Stimulated activated CD4-positive, alpha-beta T cell treated with anti-CD3 and anti-CD28 coated beads, Interleukin-1b, Interleukin-23, amount 100 ng/mL, for 24 hours (primary cell): Measurements from ENCODE around the gene TRIP12.
"Not testable (repeated sequence)": the region's sequence is repeated elsewhere in the genome, so short reads cannot be mapped to it uniquely, and the experiment has no call there.

Source experiments
- DNase-seq, 4 experiments: peaks; one replicate each; pipeline ENCODE4 v3.0.0-alpha.2; 2020; ENCODE audit warnings: low read depth in 4 of 4, low spot score in 1 of 4

Gene TRIP12

DNA sequence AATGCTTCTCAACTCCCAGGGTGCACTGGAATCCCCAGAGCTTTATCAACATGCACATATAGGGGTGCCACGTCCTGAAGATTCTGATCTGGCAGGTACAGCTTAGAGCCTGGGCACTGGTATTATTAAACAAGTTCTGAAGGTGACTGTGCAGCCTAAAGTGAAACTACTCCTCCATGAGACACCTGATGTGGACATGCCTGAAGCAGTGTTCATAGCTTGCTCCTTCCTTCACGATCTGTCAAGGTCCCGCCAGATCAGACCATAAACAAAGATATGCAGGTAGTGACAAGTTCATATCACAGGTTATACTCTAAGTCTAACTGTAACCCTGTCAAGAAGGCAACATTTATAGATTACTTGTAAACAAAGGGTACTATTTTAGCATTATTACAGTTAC, 142.2 kb downstream of the TRIP12 start:
- no peak for DNase-seq

DNA sequence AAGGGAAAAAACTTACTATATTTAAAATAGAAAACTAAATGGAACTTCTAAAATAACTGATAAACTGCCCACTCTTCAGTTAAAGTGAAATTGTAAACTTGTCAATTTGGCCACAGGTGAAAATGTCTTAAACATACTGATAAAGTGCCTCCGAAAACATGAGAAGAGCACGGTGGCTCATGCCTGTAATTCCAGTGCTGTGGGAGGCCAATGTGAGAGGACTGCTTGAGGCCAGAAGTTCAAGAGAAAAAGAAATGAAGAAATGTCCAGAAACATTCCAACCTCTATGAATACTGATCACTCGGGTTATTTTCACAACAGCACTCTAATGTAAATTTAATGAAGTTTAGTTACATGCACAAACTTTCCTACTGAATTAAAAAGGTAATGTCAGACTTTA, 144.1 kb downstream of the TRIP12 start:
- no peak for DNase-seq

DNA sequence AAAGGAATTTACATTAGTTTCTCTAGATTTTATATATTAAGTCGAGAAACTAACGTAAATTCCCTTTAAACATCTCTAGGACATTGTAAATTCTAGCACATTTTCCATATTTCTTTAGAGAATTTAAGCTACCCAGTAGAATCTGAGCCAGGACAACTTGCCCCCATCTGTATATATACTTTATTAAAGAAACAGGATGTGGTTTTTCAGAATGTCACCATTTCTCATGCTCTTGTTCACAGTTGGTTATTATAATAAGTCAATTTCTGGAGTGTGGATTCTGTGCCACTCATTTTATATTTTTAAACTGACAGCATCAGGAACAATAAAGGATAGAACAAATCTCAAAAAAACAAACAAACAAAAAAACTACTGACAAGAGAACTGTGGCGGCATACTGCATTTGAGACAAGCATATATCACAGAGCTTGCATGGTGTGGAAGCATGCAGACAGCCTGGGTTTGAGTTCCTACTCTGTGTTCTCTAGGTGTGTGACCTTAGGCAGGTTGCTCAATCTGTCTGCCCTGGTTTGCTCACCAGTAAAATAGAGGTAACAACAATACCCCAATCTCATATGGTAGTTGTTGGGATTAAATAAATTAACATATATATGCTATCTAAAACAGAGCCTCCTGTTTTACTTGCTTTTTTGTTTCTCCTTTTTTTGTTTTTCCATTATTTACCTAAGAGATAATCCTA, 146.0 kb downstream of the TRIP12 start:
- DNase-seq, result no peak

DNA sequence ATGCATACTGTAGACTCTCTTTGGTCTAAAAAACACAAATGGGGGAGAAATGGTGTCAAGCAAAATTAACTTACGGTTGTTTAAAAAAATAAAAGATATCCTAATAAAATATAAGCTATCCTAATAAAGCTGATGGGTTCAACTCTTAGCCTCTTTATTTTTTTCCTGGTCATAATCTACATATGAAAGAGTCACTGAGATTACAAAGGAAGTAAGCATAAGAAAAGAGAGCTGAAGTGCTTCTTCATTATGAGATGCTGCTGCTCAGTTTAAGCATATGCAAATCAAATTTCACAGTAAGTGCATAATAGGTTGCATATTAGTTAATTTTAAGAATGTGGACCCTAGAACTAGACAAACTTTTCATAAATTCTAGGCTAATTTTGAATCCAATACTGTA, 147.6 kb downstream of the TRIP12 start:
- no peak for DNase-seq

DNA sequence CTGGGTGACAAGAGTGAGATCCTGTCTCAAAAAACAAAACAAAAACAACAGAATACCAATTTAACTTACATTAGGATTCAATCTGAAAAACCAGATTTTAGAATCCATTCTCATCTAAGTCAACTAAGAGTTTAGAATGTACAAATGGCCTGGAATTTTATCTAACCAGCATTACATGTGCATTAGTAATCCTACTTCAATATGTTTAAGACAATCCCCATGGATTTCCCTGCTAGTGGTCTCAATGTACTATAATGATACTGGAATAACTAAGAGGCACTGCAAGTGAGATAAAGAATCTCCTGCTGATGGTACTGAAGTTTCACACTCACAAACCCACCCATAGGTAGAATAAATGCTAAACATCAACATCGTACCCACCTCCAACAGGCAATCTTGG, 153.6 kb downstream of the TRIP12 start:
- no peak for DNase-seq

DNA sequence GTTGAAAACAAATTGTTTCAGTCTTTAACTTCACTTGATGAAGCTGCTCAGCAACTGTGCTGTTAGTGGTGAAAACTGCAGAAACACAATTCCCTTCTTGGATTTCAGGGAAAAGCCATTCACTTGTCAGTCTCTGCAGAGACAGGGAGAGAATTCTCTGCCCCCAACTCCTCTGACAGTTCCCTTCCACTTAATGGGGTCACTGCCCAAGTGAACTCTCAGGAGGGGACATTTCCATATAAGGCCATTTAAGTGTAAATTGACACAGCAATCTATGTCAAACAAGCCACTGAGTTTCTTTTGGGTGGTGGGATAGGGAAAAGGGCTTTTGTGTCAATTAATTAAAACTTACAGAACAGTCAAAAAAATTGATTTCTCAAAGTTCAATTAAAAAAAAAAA, 156.1 kb downstream of the TRIP12 start:
- DNase-seq, result no peak

DNA sequence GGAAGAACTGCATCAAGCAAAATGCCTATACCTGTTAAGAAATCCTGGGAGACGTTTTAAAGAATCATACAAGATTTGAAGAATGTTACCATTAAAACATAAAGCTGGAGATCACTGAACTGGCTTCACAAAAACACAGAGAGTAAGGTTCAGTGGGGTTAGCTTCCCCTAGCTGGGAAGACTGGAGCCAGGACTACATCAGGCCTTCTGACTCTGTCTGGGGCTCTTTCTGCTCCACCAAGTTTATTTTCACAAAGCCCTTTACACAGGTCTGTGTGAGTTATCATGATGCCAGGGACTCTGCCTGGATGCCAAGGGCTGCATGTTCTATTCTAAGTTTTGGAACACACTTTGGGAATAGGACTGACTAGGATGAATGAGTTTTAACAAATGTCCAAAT, 160.1 kb downstream of the TRIP12 start:
- no peak for DNase-seq

DNA sequence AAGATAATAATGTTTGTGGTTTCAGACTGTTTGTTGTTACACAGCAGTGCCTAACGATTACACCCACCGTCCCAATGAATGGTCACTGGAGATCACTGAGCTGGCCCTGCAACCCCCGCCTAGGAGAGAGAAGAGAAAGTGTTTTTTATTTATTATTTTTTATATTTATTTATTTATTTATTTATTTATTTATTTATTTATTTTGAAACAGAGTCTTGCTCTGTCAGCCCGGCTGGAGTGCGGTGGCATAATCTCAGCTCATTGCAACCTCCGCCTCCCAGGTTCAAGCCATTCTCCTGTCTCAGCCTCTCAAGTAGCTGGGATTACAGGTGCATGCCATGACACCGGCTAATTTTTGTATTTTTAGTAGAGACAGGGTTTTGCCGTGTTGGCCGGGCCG, 164.3 kb downstream of the TRIP12 start:
- DNase-seq, result not testable (repeated sequence)

DNA sequence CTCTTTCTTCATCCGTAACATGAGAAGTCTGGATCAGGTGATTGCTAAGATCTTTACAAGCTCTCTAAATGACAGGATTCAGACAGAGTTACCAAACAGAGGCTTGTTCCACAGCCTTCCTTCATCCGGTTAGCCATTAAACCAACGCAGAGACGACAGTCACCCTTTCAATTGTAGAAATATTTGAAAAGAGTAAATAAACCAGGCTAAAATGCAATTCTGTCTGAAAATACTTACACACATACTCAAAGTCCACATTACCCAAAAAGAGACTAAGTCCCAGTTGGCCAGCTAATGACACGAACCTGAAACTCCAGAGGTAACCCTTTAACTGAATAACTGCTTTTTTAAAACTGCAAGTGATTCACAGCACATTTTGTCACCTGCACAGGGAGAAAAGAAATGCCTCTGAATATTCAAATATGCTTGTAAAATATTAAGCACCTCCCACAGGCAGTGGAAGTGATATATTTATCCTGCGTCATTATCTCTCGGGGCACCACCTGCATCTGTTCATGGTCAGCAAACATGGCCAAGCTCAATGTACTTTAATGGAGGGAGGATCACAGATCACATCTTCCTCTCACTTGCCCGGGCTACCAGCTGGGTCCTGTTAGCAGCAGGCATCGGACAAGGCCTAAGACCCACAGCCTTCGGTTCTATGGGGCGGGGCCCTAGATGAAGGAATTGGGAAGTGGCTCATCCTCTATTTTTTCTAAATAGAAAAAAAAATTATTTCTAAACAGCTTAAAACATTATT, 168.7 kb downstream of the TRIP12 start:
- DNase-seq, result no peak

DNA sequence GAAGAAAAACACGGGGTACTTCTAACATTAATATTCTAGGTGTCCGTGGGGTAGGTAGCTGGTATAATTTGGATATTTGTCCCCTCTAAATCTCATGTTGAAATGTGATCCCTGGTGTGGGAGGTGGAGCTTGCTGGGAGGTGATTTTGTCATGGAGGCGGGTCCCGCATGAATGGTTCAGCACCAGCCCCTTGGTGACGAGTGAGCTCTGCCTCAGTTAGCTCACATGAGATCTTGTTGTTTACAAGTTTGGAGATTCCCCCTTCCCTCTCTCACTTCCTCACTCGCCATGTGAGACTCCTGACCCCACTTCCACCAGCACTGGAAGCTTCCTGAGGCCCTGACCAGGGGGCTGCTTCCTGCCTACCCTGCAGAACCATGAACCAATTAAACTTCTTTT, 172.0 kb downstream of the TRIP12 start:
- DNase-seq, result no peak

DNA sequence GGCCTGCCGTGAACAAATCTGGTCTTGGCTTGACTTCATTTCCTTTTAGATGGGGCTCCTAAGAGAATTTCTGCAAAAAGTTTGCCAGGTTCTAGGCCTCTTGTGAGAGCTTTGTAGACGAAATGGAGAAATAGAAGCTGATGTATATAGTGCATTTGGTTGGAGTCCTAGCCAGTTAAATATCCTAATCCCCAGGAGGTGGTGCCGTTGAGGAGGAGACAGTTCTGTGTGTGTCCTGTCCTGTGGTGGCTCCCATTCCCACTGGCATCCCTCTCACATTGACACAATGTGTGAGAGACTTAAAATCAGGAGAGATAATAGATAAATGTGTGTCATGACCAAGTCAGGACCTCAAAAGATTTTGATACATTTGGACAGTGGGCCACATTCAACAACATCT, 172.9 kb downstream of the TRIP12 start:
- DNase-seq, result no peak

DNA sequence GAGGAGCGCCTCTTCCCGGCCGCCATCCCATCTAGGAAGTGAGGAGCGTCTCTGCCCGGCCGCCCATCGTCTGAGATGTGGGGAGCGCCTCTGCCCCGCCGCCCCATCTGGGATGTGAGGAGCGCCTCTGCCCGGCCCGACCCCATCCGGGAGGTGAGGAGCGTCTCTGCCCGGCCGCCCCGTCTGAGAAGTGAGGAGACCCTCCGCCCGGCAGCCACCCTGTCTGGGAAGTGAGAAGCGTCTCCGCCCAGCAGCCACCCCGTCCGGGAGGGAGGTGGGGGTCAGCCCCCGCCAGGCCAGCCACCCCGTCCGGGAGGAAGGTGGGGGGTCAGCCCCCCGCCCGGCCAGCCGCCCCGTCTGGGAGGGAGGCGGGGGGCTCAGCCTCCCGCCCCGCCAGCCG, 179.1 kb downstream of the TRIP12 start:
- not testable (repeated sequence) for DNase-seq

DNA sequence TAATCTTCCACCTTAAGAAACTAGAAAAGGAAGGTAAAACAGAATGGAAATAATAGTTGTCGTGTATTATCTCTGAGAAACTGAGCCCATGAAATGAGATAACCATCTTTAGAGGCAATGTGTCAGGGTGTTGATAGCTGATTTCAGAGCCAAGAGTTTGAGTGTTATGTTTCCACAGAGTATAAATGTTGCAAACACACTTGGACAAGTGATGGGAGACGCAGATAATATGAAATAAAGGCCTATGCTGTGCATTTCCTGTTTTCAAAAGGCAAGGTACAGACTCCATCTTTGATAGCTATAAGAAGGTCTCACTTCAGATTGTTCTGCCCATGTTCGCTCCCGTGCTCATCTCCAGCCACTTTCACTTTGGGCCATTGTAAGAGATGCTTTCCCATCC, 181.5 kb downstream of the TRIP12 start:
- DNase-seq, result no peak

DNA sequence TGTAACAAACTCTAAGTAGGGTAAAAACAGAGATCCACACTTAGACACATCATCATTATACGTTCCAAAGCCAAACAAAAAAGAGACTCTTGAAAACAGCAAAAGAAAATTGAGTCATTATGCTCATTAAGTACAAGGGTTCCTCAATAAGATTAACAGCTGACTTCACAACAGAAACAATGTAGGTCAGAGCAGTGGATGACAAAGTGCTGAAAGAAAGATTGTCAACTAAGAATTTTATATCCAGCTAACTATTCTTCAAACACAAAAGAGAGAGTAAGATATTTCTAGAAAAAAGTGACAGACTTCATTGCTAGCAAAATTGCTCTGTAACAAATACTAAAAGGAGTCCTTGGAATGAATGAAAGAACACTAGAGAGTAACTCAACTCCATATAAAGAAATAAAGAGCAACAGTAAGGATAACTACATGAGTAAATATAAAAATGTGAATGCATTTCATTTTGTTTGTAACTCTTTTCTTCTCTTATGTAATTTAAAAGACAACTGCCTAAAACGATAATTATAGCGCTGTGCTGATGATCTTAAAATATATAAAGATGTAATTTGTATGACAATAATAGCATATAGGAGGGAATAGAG, 183.7 kb downstream of the TRIP12 start:
- no peak for DNase-seq

DNA sequence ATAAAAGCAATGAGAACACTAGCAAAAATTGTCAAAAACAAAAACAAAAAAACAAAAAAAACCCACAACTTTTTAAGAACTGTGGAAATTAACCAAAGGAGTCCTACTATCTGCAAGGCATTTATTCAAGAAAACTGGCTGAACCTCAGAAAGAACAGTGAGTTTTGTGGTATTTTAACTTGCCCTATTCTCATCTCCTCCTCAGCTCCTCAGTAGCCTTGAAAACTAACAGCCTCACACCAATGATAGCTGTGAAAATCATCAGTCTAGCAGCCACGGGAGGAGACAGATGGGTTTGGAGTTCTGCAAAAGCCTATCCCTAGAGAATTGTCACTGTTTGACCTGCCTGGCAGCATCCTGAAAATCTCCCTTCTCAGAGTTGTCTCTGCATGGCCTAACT, 187.4 kb downstream of the TRIP12 start:
- no peak for DNase-seq

DNA sequence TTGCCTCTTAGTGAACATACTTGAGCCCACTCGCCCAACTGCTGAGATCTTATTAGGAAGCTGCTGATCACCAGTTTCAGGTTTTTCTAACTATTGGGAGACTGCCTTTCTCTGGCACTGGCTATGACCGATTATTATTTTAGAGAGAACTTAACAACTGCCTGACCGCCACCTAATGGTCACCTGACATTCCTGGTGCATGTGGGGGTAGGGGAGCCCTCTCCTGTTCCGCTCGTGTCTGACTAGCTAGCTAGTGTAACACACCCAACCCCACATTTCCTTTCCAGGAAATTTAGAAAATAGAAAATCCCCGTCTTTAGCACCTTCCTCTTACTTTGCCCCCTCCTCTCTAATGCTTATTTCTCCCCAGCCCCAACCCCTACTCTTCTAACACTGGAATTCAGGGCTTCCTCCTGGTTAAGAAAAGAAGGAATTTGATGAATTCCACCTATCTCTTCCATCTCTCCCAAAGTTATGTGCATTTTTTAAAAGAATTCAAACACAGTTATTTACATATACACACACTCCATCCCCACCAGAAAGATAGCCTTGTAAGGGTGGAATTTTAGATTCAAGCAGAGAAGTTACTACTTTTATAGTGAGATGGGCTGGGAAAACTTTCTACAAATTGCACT, 188.1 kb downstream of the TRIP12 start:
- no peak for DNase-seq

DNA sequence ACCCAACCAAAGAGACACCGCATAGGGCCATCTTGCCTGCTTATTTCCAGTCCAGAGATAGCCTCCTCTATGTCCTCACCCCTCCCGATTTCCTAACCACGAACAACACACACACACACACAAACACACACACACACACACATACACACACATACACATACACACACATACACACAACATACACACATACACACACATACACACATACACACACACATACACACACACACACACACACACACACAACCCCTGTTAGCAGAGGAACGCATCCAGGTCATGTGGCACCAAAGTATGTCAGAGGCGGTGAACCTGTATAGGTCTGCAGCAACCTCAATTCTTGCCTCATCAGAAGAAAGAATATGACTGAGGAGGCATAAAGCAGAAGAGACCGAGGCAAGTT, 188.9 kb downstream of the TRIP12 start:
- DNase-seq, result no peak

DNA sequence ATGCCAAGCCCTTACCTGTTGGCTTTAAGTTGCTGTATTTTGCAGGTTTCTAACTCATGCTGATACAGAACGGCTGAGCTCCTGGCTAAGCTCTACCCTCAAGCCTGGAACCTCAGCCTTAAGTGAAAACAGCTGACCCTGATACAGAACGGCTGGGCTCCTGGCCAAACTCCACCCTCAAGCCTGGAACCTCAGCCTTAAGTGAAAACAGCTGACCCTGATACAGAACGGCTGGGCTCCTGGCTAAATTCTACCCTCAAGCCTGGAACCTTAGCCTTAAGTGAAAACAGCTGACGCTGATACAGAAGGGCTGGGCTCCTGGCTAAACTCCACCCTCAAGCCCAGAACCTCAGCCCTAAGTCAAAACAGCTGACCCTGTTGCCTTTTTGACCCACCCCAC, 189.9 kb downstream of the TRIP12 start:
- DNase-seq, result no peak

DNA sequence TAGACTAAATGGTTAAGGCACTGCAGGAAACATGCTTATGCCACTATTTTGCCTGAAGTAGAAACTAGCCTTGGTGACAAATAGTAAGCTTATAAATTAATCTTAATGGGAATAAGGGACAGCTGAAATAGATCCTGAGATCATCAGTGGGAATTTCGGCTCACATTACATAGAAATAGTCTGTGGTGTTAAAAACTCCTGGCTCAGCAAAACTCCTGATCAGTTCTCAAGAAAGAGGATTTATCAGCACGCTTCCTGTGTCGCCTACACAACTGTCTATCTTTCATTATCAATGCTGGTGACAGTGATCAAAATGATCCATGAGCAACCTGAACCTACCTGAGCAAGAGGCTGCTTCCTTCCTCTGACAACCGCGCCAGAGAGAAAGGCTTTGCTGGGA, 190.4 kb downstream of the TRIP12 start:
- no peak for DNase-seq

DNA sequence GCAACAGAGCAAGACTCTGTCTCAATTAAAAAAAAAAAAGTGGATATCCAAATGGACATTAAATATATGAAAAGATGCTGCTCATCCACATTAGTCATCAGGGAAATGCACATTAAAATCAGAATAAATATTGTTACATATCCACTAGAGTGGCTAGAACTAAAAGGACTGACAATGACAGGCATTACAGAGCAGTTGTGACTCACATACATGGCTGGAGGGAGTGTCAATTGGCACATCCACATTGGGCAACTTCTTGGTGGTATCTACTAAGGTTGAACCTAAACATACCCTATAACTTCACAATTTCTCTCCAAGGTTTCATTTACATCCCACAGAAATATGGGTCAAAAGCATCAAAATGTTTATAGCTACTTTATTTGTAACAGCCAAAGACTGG, 193.4 kb downstream of the TRIP12 start:
- no peak for DNase-seq

DNA sequence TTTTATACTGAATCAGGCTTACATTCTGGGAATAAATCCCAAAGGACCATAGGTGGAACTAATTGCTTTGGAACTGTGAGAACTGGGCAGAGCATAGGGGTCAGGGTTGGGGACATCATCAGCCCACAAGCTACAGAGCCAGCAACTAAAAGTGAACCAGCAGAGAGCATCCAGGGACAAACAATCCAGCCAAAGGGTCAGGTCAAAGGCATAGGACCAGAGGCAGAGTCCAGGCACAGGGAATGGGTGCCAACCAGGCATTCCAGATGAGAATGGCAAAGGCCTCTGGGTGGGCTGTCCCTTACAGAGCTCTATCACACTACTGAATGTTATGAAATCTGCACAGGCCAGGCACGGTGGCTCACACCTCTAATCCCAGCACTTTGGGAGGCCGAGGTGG, 195.2 kb downstream of the TRIP12 start:
- DNase-seq, result no peak
